HG02981 (cell line): Measurements from ENCODE around the gene GUCA1C.

Source experiments
- ATAC-seq: cut with Tn5 transposase; IDR thresholded peaks from one replicate; pipeline ENCODE4 v1.9.1; 2021; ENCODE audit warnings: mild to moderate bottlenecking, moderate library complexity; ENCODE audit not compliant: unreplicated experiment

The GUCA1C gene, protein sequence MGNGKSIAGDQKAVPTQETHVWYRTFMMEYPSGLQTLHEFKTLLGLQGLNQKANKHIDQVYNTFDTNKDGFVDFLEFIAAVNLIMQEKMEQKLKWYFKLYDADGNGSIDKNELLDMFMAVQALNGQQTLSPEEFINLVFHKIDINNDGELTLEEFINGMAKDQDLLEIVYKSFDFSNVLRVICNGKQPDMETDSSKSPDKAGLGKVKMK

GRCh38 chr3:108953700-108954099 is at the start of gene GUCA1C:
GUCA1C (minus strand) TSS chr3:108953879; CDS start chr3:108953762, 117 bp downstream.
- no peak for ATAC-seq

GRCh38 chr3:108998436-108998835 is 44.8 kb upstream of the GUCA1C start:
- no peak for ATAC-seq

DNA sequence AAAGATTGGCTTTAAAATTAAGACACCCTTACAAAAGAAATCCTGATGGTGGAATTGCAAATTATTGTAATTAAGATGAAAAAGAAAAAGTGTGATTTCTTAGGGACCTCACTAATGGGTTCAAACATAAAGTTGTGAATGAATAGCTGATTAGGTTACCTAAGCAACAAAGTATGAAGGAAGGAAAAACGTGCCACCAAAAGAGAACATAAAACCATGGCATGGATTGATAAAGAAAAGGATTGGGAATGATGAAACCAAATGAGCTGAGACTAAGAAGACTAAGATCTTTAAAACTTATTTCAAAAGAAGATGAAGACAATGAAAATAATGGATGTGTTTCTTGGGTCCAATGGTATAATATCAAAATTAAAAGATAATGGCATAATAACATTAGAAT is 32.2 kb upstream of the GUCA1C start:
- ATAC-seq: no peak

DNA sequence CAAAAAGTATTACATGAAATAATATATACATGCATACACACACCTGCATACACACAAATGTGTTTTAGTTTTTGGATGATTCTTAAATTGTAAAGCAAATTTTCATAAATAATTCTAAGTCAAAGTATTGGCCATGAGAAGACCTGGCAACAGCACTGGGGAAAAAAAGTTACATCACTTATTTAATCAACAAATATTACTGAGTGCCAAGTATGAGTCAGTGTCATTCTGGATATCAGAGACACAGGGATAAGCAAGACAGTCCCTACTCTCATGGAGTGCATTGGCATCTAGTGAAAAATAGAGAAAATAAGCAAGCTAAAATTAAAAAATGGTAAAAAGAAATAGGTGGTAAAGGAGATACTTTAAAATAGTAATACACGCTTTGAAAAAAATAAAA is 29.4 kb upstream of the GUCA1C start:
- no peak for ATAC-seq

GRCh38 chr3:108976058-108976457 is 22.4 kb upstream of the GUCA1C start:
- ATAC-seq: no peak

- no peak for ATAC-seq
Observed at GRCh38 chr3:108973019-108973418, 19.3 kb upstream of the GUCA1C start.

DNA sequence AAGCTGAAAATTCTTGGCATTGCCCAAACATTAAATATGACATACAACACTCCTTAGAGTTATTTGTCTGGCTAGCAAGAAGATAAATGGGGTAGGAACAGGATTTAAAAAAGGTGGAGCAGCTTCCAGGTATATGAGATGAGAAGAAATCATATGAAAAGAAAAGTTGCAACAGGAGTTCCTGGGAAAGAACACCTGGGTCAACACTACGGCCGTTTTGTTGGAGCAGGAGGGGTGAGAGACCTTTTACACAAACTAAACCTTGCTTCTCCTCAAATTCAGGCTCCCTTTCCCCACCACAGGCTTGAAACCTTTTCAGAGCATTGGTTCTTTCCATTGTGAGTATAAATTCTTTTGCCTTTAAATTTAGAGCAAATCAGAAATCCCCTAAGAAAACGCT is 18.8 kb upstream of the GUCA1C start:
- ATAC-seq: no peak

DNA sequence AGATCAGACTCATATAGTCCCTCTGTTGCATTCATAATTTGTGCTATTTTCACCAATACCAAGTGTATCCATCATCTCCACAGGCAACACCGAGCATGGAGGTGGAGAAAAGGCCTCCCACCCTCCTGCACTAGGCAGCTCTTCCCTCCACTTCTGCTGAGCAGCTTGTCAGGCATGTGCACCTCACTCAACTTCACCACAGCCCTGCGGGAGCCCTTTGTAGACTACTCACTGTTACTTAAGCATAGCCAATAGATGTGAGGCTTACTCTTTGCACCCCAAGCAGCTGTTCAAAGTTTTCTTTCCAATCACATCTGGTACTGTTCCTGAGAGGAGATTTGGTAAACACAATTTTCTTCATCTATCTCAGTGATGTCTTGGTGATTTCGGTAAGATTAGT is 16.9 kb upstream of the GUCA1C start:
- ATAC-seq: no peak

- no peak for ATAC-seq
Observed at GRCh38 chr3:108966773-108967172, 13.1 kb upstream of the GUCA1C start.

DNA sequence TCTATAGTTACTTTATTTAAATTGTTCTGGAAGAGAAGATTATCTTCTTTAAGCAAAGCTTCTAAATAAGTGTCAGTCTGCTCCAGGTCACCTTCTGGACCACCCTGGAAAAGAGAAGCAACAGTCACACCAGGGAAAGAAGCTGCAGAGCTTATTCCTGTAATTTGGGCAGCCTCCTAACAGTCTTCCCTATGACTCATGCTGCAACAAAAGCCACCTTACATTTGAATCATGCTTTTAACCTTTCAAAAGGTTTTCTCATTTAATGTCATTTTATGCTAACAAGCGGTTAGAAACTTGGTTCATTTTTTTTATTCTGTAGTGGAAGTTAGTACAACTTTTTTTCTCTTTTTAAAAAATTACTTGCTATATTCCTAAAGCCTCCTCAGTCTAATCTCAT is 5.3 kb upstream of the GUCA1C start:
- no peak for ATAC-seq

DNA sequence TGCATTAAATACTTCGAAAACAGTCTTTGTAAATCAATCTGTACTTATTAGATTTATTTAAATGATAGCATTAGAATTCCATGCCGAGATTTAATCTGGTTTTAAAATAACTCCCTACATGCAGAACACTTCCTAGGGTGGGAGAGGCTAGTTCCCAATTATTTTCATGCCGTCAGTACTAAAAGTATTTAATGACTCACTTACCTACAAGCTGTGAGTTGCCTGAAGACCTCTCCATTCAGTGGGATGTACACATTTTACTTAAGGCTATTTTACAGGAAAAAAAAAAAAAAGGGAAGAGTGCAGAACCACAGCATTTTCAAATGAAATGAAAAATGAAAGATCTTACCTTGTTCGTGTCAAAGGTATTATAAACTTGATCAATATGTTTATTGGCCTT is 469 bp downstream of the GUCA1C start:
- no peak for ATAC-seq

GRCh38 chr3:108951820-108952501 is 1.7 kb downstream of the GUCA1C start:
- no peak for ATAC-seq

DNA sequence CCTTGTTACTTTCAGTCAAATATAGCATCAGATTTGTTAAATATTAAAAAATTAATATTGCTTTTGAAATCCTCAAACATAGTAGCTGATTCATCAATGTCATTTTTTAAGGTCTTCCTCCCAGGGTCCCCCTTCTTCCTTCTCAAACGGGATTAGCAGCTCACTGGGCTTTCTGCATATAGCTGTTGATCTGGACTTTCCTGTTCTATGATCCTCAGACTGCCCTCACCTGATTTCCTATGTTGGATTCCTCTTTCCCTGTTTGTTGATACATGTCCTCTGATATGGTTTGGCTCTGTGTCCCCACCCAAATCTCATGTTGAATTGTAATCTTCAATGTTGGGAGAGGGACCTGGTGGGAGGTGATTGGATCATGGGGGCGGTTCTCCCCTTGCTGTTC is 5.8 kb downstream of the GUCA1C start:
- ATAC-seq: no peak

DNA sequence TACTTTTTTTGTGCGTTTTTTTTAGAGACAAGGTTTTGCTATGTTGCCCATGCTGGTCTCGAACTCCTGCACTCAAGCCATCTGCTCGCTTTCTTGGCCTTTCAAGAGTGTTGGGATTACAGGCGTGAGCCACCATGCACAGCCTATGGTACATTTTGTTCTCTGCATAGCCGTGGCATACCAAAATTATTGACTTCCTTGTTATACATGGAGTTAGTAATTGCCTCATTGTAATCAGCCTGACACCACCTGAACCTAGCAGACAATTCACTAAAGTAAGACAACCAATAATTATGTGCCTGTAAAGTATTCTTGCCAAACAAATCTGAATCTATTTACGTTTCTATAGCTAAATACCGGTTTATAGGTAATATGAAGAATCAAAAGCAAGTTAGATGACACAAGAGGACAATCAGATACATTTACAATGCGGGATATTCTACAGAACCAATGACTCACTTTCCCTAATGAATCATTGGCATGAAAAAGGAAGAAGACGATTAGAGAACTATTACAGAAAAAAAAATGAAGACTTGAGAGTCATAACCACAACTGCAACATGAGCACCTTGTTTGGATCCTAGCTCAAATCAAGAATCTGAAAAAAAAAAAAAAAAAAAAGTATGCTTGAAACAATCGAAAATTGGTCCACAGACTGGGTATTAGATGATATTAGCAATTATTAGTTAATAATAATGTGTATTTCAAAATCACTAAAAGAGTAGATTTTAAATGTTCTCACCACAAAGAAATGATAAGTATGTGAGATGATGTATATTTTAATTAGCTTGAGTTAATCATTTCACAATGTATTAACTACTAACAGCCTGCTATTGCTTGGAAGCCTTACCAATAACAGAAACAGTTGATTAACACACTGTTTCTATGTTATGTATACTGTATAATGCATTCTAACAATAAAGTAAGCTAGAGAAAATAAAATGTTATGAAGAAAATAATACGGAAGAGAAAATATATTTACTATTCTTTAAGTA is 7.1 kb downstream of the GUCA1C start:
- ATAC-seq: no peak

DNA sequence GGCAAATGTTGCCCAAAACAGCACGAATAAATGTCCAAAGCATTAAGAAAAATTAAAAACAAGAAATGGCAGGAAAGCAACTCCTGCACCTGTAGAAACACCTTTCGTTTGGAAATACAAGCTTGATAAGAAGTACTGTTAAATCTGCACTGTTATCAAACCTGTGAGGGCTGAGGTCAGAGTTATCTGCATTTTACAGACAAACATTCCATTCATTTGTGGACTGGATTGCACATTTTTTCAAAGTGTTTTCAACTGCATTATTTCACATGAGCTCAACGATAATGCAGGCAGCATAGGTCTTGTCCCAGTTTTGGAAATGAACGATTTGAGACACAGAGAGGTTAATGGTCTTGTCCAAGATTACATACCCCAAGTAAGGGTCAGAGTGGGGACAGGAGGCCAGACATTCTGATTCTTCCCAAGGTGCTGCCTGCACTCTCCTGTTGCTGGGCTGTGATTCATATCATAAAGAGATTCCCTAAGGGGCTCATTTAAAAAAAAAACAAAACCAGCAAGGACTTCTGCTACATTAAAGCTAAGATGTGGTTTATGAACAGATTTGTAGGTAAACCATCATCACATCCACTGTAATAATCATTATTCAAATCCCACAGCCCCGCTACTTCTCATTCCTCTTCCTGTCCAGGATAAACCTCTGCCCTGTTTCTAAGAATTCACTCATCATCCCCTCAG is 13.0 kb downstream of the GUCA1C start:
- no peak for ATAC-seq

- no peak for ATAC-seq
Observed at GRCh38 chr3:108940166-108940565, 13.5 kb downstream of the GUCA1C start.

DNA sequence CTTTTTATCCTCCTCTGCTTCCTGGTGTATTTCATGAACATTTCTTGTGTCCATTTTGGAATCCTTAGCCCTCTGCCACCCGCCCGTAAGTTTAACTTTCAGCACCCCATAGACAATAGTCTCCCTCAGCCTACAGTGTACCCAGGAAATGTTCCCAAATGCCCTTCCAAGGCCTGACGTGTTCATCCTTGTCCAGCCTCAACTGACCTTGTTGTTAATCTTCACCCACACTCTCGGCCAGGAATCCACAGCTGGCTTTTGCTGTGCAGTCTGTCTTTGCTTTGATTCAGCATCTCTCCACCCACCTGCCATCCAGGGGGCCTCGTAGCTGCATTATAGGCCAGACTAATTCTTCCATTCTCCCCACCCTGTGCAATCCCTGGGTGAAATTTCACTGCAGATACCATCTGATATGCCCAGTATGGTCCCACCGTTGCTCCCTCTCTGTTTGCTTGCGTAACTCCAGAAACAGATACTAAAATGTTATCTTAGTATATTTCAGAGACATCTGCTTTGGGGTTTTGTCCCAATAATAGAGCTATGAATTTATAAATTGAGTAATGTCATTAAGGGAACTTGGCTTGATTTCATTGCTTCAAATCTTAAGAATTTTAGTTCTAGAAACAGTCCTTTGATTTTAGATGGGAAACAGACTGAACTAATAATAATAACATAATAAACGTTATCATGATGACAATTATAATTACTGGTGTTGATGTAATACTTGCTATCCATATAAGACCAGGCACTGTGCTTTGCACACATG is 16.6 kb downstream of the GUCA1C start:
- no peak for ATAC-seq

DNA sequence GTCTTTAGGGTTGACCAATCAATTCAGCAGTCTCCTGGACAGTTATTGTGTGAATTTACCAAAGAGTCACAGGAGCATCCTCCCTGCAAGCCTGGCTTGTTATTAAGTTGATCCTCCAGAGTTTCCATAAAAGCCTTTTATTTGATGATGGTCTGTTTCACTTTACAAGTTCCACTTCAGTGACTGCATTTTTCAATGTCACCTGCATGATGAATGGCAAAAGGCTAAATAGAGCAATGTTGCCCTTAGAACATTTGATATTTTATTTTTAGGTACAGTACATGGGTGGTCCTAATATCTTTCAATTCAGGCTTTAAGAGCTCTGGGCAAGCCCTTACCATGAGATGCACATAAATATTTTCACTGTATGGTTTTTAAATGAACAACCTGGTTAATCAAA is 22.6 kb downstream of the GUCA1C start:
- ATAC-seq: no peak

DNA sequence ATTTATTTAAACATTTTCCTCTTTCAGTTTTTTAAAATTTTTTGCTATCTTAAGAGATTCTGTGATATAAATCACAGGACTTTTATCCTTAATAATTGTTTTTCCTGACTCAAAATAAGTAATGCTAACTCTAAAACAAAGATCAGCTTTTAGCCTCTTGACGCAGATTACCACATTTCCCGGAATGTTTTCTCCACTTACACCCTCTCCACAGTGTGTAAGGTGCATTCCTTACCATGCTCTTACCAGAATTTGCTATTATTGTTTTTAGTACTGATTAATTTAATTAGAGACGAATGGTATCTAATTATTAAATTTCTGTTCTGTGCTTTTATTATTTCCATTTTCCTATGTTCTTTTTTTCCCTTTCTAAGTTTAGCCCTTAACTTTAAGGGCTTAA is 34.8 kb downstream of the GUCA1C start:
- no peak for ATAC-seq
